GM19035 (cell line): Measurements from ENCODE around the gene CEP131.

Experiments
- ATAC-seq: cut with Tn5 transposase; IDR thresholded peaks from one replicate; pipeline ENCODE4 v1.9.1; 2021; ENCODE audit not compliant: unreplicated experiment

CEP131 gene

GRCh38 chr17:81222906-81223761 lies at the start of gene CEP131:
Gene CEP131, minus strand, starts transcription at chr17:81222965. Its CDS starts 2,909 bp downstream, at chr17:81220056.
- peak; percentile 91 for ATAC-seq

- ATAC-seq, result no peak
Measured at GRCh38 chr17:81271226-81271625, 48.5 kb upstream of the CEP131 start.

- ATAC-seq, result no peak
Measured at GRCh38 chr17:81270279-81270678, 47.5 kb upstream of the CEP131 start.

GRCh38 chr17:81267390-81268067 lies 44.8 kb upstream of the CEP131 start:
- no peak for ATAC-seq

- no peak for ATAC-seq
Measured at GRCh38 chr17:81265576-81265975, 42.8 kb upstream of the CEP131 start.

GRCh38 chr17:81264640-81265039 lies 41.9 kb upstream of the CEP131 start:
- no peak for ATAC-seq

GRCh38 chr17:81263371-81264181 lies 40.8 kb upstream of the CEP131 start:
- no peak for ATAC-seq

- no peak for ATAC-seq
Measured at GRCh38 chr17:81261582-81262336, 39.0 kb upstream of the CEP131 start.

- ATAC-seq, result no peak
Measured at GRCh38 chr17:81261096-81261495, 38.3 kb upstream of the CEP131 start.

GRCh38 chr17:81260641-81261040 lies 37.9 kb upstream of the CEP131 start:
- ATAC-seq, result no peak

GRCh38 chr17:81260171-81260570 lies 37.4 kb upstream of the CEP131 start:
- no peak for ATAC-seq

- no peak for ATAC-seq
Measured at GRCh38 chr17:81259058-81259605, 36.4 kb upstream of the CEP131 start.

GRCh38 chr17:81258292-81258691 lies 35.5 kb upstream of the CEP131 start:
- no peak for ATAC-seq

GRCh38 chr17:81257533-81257932 lies 34.8 kb upstream of the CEP131 start:
- no peak for ATAC-seq

GRCh38 chr17:81256616-81257015 lies 33.9 kb upstream of the CEP131 start:
- ATAC-seq, result no peak

GRCh38 chr17:81254955-81255717 lies 32.4 kb upstream of the CEP131 start:
- ATAC-seq, result no peak

GRCh38 chr17:81253358-81254131 lies 30.8 kb upstream of the CEP131 start:
- no peak for ATAC-seq

GRCh38 chr17:81252987-81253329 lies 30.2 kb upstream of the CEP131 start:
- ATAC-seq, result no peak
